Heart left ventricle (tissue), 13 donors: ENCODE results near the gene SPON2.

Experiments used
- POLR2A ChIP-seq, 2 donors: fragments of 450-650 bp; IDR thresholded peaks; one replicate each; pipeline ENCODE4 v1.6.1; 2017; ENCODE audit warnings: antibody characterized with exemption in 2 of 2, mild to moderate bottlenecking in 2 of 2, moderate library complexity in 2 of 2
- TF ChIP-seq, protein P1 (sequence below), 12 donors: fragments of 200-600 bp; sonication (generic) in 4 of 12; IDR thresholded peaks; one replicate each; pipeline versions ENCODE4 v1.5.0 to v1.8.0; 2018 to 2022; ENCODE audit warnings: antibody characterized with exemption in 12 of 12, mild to moderate bottlenecking in 5 of 12
- donor health status: ischemic (EF 13 %, LVEDD 7.1; RV severe dilation, severe dysfunction).
- donor health status: DM: no; HTN: yes; CAD: no.
- donor health status: DM: no; HTN: no; CAD: no.
- donor health status: ischemic (EF 25% LVEDD 6.9; RV normal size, moderate dysfunction).
- donor health status: ischemic (EF 25% LVEDD 5.7; RV mildly dilated, moderate dysfunction).
- donor health status: ischemic (EF 35%, LVEDD 5.7; RV mildly dilated, moderate dysfunction).
- donor health status: nonischemic (EF 11% LVEDD 7.7; RV severe dilation, severe dysfunction).
- donor health status: DM: yes; HTN: yes; CAD: no.
- donor health status: PGD.
- donor health status: ischemic (EF 29% LVEDD 5.4; RV normal size, mild dysfunction).
- donor health status: nonischemic (EF 23%, LVEDD 6.1; RV moderate dilation, normal function).

DNA sequence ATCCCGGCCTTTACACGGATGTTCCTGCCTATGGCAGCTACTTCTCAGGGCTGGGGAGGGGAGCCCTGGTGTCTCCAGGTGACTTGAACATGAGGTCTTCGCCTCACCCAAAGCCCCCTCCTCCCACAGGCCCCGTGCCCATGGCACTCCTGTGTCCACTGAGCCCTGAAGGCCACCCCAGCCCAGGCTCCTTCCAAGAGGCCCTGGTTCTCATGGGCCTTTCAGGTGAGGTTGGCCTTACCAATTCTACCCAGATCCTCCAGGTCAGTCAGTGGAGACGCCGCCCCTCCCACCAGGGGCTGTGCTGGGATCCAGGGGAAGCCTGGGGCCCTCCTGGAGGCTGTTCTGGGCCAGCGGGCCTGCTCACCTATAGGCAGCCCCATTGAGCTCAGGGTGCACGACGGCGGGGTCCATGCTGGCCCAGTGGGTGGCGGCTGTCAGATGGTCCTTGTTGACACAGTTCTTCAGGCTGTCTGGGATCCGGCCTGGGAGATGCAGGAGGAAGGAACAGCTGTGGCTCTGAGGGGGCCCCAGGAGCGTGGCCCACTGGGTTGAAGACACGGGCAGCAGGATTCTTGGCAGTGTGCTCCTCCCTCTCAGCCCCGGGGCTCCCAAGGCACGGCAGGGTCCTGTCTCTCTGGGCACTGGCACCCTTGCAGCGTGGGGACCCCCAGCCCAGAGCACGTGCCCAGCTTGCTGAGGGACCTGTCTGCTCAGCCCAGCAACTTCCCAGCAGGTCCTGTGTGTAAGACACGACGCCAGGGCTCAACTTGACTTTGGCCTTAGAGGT is 40.4 kb upstream of the SPON2 start:
- TF ChIP-seq, protein P1, sequence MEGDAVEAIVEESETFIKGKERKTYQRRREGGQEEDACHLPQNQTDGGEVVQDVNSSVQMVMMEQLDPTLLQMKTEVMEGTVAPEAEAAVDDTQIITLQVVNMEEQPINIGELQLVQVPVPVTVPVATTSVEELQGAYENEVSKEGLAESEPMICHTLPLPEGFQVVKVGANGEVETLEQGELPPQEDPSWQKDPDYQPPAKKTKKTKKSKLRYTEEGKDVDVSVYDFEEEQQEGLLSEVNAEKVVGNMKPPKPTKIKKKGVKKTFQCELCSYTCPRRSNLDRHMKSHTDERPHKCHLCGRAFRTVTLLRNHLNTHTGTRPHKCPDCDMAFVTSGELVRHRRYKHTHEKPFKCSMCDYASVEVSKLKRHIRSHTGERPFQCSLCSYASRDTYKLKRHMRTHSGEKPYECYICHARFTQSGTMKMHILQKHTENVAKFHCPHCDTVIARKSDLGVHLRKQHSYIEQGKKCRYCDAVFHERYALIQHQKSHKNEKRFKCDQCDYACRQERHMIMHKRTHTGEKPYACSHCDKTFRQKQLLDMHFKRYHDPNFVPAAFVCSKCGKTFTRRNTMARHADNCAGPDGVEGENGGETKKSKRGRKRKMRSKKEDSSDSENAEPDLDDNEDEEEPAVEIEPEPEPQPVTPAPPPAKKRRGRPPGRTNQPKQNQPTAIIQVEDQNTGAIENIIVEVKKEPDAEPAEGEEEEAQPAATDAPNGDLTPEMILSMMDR (IDR thresholded peaks at IDR 0.05) = no peak
- TF ChIP-seq POLR2A (IDR thresholded peaks at IDR 0.05) = no peak
